Measurements from ENCODE around the gene PKIG. TPM values are rescaled to one million over a fixed set of nuclear protein-coding genes. Genes with fewer than 3 reads are reported as not detected.

PKIG gene
- total and polyA plus RNA-seq, 2 of the 8 experiments (the other 6 are each of a cell fraction or from before 2014, with no cell fraction given): 26.7 to 34.3 TPM

GRCh38 chr20:44598423-44599305, 16.3 kb downstream of the PKIG start:
- DNase-seq (ENCODE audit: low read depth in 1 of 2, low spot score in 2 of 2): no peak

More at GRCh38 chr20:44598423-44599305, 16.3 kb downstream of the PKIG start:
- Histone ChIP-seq H2BK120ac (replicated peaks; ENCODE audit: low read depth, low read length) (no peak overlapping the region), H4K8ac (ENCODE audit: extremely low read depth, insufficient read depth, low read length) (no peak overlapping the region), H3K14ac (ENCODE audit: insufficient read length) (no peak overlapping the region), H3K56ac (replicated peaks; ENCODE audit: insufficient read length, low read depth, low read length) (no peak overlapping the region), H3K36me3 (ENCODE audit: control insufficient read depth in 2 of 4, insufficient read depth in 4 of 4, low read length in 3 of 4) (no peaks in the 10 kb centered on the region), H3K79me1 (ENCODE audit: low read depth, low read length) (no peaks in the 10 kb centered on the region), H3K9ac (replicated peaks in 1 of 4; ENCODE audit: extremely low read depth in 1 of 4, low read depth in 3 of 4, low read length in 3 of 4) (no peak overlapping the region), H4K20me1 (replicated peaks in 1 of 2; ENCODE audit: control insufficient read depth in 1 of 2, insufficient read depth in 2 of 2, low read length in 2 of 2) (no peaks in the 10 kb centered on the region), H3K27ac (ENCODE audit: low read depth, low read length) (no peak overlapping the region), H3K23ac (ENCODE audit: insufficient read length) (no peak overlapping the region), H3K18ac (ENCODE audit: extremely low read depth, low read length) (no peak overlapping the region), H3K4me2 (ENCODE audit: insufficient read depth in 1 of 2, low read depth in 2 of 2, low read length in 2 of 2) (no peak overlapping the region; a peak in 1 of 4 replicates), H3K4me3 (ENCODE audit: extremely low read depth in 1 of 4, insufficient read depth in 2 of 4, low read depth in 3 of 4, low read length in 4 of 4) (no peak overlapping the region), H2BK15ac (ENCODE audit: low read length) (no peak overlapping the region), H2BK12ac (ENCODE audit: low read depth, low read length) (no peak overlapping the region), H2AFZ (ENCODE audit: low read length) (no peak overlapping the region), H3K9me3 (ENCODE audit: insufficient read depth in 2 of 2, low read depth in 1 of 2, low read length in 1 of 2) (no peaks in the 10 kb centered on the region), H2BK5ac (ENCODE audit: low read depth, low read length) (no peak overlapping the region), H3K27me3 (replicated peaks in 1 of 4; ENCODE audit: control insufficient read depth in 3 of 4, extremely low read depth in 1 of 4, insufficient read depth in 3 of 4, low read length in 3 of 4) (no peaks in the 10 kb centered on the region; a peak in 1 of 7 replicates), H3K23me2 (ENCODE audit: low read depth, low read length) (no peaks in the 10 kb centered on the region), H2BK20ac (ENCODE audit: low read length) (no peak overlapping the region), H3K4me1 (replicated peaks in 1 of 4; ENCODE audit: control insufficient read depth in 3 of 4, insufficient read depth in 4 of 4, low read length in 3 of 4) (peaks cover 12 to 24% (median 17%) of the 10 kb centered on the region in 4 experiments), H2AK5ac (ENCODE audit: low read depth, low read length) (no peak overlapping the region), H3K79me2 (ENCODE audit: control insufficient read depth in 1 of 2, insufficient read depth in 2 of 2, low read length in 2 of 2) (no peaks in the 10 kb centered on the region), H4K91ac (replicated peaks; ENCODE audit: insufficient read length, low read length) (no peak overlapping the region), H3K4ac (replicated peaks; ENCODE audit: insufficient read length, low read depth, low read length) (peak overlapping the region; percentile 13), H4K5ac (ENCODE audit: insufficient read length, low read depth, low read length) (no peak overlapping the region)
- TF ChIP-seq CTCF (IDR thresholded peaks at IDR 0.05; ENCODE audit: control extremely low read depth in 1 of 3, insufficient read depth in 1 of 3, low read depth in 1 of 3, low read length in 3 of 3) (peak in 1 of 3 experiments; percentile 20; a peak in 1 of 4 replicates), HDAC2 (IDR thresholded peaks at IDR 0.05; ENCODE audit: borderline replicate concordance in 1 of 2, low read depth in 2 of 2, low read length in 2 of 2) (no peak), RFX5 (IDR thresholded peaks at IDR 0.05; ENCODE audit: borderline replicate concordance, low read depth, low read length) (no peak), EZH2 (IDR thresholded peaks at IDR 0.05; ENCODE audit: low read depth, low read length, severe bottlenecking) (no peak), KDM5A (IDR thresholded peaks at IDR 0.05; ENCODE audit: low read length) (no peak), POLR2AphosphoS5 (IDR thresholded peaks at IDR 0.05; ENCODE audit: low read depth, low read length) (no peak), SP2 (IDR thresholded peaks at IDR 0.05; ENCODE audit: low read length) (no peak)
- ChIA-PET CTCF (ENCODE audit: partially characterized antibody) (interaction anchor here (0.6 to 2.6 kb wide), 15 partner anchors 10 to 373 kb away, joined by 3 to 31 read pairs (median 5); no protein-coding TSS in a partner anchor), POLR2A (ENCODE audit: partially characterized antibody) (interaction anchor here (0.8 to 1.3 kb wide), 2 partner anchors 8 to 10 kb away, joined by 4 read pairs; no protein-coding TSS in a partner anchor)
- WGBS, 2 experiments (ENCODE audit: extremely low coverage in 1 of 2, insufficient coverage in 1 of 2, insufficient read length in 1 of 2, insufficient replicate concordance in 2 of 2, low coverage in 1 of 2, low lambda C conversion rate in 2 of 2, missing lambda C conversion rate in 1 of 2): 84% methylated on average over 4 of the region's 4 CpGs; no CpG with 5 or more reads in 1 of the 2 experiments
- no peak for FAIRE-seq
